Keratinocyte (primary cell): ENCODE data around the gene THOC7.

Experiments used
- EZH2 ChIP-seq: IDR thresholded peaks from one replicate; pipeline ENCODE4 v1.6.1; 2012; ENCODE audit warnings: inconsistent platforms, mild to moderate bottlenecking, low read length, moderate library complexity
- TF ChIP-seq, protein P1 (sequence below), 3 experiments: IDR thresholded peaks in 1 of 3; conservative IDR thresholded peaks in 1 of 3; optimal IDR thresholded peaks in 1 of 3; 2 replicates in 2 of 3; 3 replicates in 1 of 3; pipeline versions ENCODE3 to v1.5.1; 2011; ENCODE audit warnings: low read length in 3 of 3, mild to moderate bottlenecking in 3 of 3, moderate library complexity in 2 of 3, control low read depth in 1 of 3, inconsistent platforms in 1 of 3; ENCODE audit not compliant: insufficient read depth in 2 of 3; ENCODE audit errors: extremely low read depth in 1 of 3

DNA sequence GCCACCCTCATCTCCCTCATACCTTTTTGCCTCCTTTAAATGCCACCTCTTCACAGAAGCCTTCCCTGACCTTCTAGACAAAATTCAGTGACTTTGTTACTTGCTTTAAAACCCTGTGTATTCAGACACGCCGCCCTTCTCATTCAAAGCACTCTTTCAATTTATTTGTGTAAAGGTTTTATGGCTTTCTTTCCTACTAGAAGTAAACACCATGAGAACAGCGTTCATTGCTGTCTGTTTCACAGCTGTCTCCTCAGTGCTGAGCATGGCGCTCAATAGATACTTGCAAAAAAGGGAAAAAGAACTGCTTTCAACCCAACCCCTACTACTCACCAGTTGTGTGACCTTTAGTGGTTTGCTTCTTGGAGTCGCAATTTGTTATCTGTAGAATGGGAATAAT is 17.0 kb upstream of the THOC7 start:
- TF ChIP-seq, protein P1, sequence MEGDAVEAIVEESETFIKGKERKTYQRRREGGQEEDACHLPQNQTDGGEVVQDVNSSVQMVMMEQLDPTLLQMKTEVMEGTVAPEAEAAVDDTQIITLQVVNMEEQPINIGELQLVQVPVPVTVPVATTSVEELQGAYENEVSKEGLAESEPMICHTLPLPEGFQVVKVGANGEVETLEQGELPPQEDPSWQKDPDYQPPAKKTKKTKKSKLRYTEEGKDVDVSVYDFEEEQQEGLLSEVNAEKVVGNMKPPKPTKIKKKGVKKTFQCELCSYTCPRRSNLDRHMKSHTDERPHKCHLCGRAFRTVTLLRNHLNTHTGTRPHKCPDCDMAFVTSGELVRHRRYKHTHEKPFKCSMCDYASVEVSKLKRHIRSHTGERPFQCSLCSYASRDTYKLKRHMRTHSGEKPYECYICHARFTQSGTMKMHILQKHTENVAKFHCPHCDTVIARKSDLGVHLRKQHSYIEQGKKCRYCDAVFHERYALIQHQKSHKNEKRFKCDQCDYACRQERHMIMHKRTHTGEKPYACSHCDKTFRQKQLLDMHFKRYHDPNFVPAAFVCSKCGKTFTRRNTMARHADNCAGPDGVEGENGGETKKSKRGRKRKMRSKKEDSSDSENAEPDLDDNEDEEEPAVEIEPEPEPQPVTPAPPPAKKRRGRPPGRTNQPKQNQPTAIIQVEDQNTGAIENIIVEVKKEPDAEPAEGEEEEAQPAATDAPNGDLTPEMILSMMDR (optimal IDR thresholded peaks at IDR 0.05 in 1 of 3, IDR thresholded peaks at IDR 0.05 in 1 of 3, conservative IDR thresholded peaks at IDR 0.05 in 1 of 3; ENCODE audit: extremely low read depth in 1 of 3, insufficient read depth in 2 of 3, low read length in 3 of 3): no peak
- TF ChIP-seq EZH2: no peak
